MM.1S (cell line): ENCODE data around the gene ARMC9.

Experiments
- DNase-seq: peaks from one replicate; pipeline ENCODE4 v3.0.0-alpha.2; 2015
- H2AFZ ChIP-seq: fragments of 300-600 bp; sonication (generic); 2 replicates; pipeline ENCODE4 v1.6.0; 2016; ENCODE audit warnings: antibody characterized with exemption, low read length
- H3F3A ChIP-seq: fragments of 300-600 bp; sonication (generic); 2 replicates; pipeline ENCODE4 v1.6.1; 2016; ENCODE audit warnings: mild to moderate bottlenecking, antibody characterized with exemption, low read length, moderate library complexity, mixed read lengths; ENCODE audit not compliant: insufficient read depth
- H3K27ac ChIP-seq: fragments of 300-600 bp; sonication (generic); 2 replicates; pipeline ENCODE4 v1.5.1; 2016; ENCODE audit warnings: mild to moderate bottlenecking, low read length
- H3K27me3 ChIP-seq: fragments of 300-600 bp; sonication (generic); replicated peaks from 2 replicates; pipeline ENCODE4 v1.6.0; 2016; ENCODE audit warnings: low read length; ENCODE audit not compliant: insufficient read depth
- H3K36me3 ChIP-seq: fragments of 300-600 bp; sonication (generic); replicated peaks from 2 replicates; pipeline ENCODE4 v1.6.1; 2016; ENCODE audit warnings: mild to moderate bottlenecking, low read length, mixed read lengths; ENCODE audit not compliant: insufficient read depth
- H3K4me1 ChIP-seq: fragments of 300-600 bp; sonication (generic); 2 replicates; pipeline ENCODE4 v1.6.1; 2016; ENCODE audit warnings: low read length, mixed read lengths
- H3K4me2 ChIP-seq: fragments of 300-600 bp; sonication (generic); 2 replicates; pipeline ENCODE4 v1.6.0; 2016; ENCODE audit warnings: low read depth, low read length
- H3K4me3 ChIP-seq: fragments of 300-600 bp; sonication (generic); 2 replicates; pipeline ENCODE4 v1.5.1; 2016; ENCODE audit warnings: low read length, mixed read lengths
- H3K79me2 ChIP-seq: fragments of 300-600 bp; sonication (generic); 2 replicates; pipeline ENCODE4 v1.6.1; 2016; ENCODE audit warnings: mixed run types, low read length, mixed read lengths
- H3K9ac ChIP-seq: fragments of 300-600 bp; sonication (generic); 2 replicates; pipeline ENCODE4 v1.6.1; 2016; ENCODE audit warnings: low read length, mixed read lengths
- H3K9me2 ChIP-seq: fragments of 300-600 bp; sonication (generic); replicated peaks from 2 replicates; pipeline ENCODE4 v1.6.1; 2016; ENCODE audit warnings: mild to moderate bottlenecking, low read length, mixed read lengths; ENCODE audit not compliant: insufficient read depth
- H3K9me3 ChIP-seq: fragments of 300-600 bp; sonication (generic); replicated peaks from 2 replicates; pipeline ENCODE4 v1.6.1; 2016; ENCODE audit warnings: mild to moderate bottlenecking, low read length, mixed read lengths; ENCODE audit not compliant: insufficient read depth
- H4K20me1 ChIP-seq: fragments of 300-600 bp; sonication (generic); 2 replicates; pipeline ENCODE4 v1.6.1; 2016; ENCODE audit warnings: mild to moderate bottlenecking, low read length, moderate library complexity, mixed read lengths; ENCODE audit not compliant: insufficient read depth
- EZH2 ChIP-seq: fragments of 300-600 bp; sonication (generic); optimal IDR thresholded peaks from 2 replicates; pipeline ENCODE3; 2017; ENCODE audit warnings: low read depth, mild to moderate bottlenecking, antibody characterized with exemption, low read length, mixed read lengths
- EZH2phosphoT487 ChIP-seq: fragments of 300-600 bp; sonication (generic); IDR thresholded peaks from 2 replicates; pipeline ENCODE4 v1.6.1; 2018; ENCODE audit warnings: antibody characterized with exemption, low read length
- TF ChIP-seq, protein P1 (sequence below): fragments of 300-600 bp; sonication (generic); IDR thresholded peaks from 2 replicates; pipeline ENCODE4 v1.5.1; 2016; ENCODE audit warnings: antibody characterized with exemption, low read length, mixed read lengths

The ARMC9 gene

DNA sequence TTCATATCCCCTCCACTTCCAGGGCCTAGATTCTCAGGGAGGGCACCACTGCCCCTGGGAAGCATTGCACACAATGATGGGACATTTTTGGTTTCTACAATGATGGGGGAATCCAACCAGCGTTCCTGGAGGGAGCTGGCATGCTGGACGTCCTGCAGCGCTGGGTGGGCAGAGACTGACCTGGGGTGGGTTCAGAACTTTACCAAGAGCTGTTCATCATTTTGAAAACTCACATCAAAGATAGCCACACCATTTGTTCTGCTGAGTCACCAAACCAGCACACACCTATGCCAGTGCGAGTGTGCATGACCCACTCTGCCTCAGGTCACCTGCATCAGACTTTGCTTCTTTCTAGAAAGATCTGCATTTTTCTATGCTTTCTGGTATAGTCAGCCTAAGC lies 14.1 kb upstream of the ARMC9 start:
- peaks cover 2% of the 10 kb centered on the region; the same call in 1 of the 2 replicates for H3F3A ChIP-seq
- no peaks in the 10 kb centered on the region for H3K79me2 ChIP-seq
- no peaks in the 10 kb centered on the region for H3K9me3 ChIP-seq
- H3K4me1 ChIP-seq: peaks cover 12% of the 10 kb centered on the region
- no peaks in the 10 kb centered on the region for H3K9me2 ChIP-seq
- no peak overlapping the region for H3K4me2 ChIP-seq
- no peaks in the 10 kb centered on the region for H3K36me3 ChIP-seq
- H3K27ac ChIP-seq: no peak overlapping the region
- H4K20me1 ChIP-seq: no peaks in the 10 kb centered on the region
- TF ChIP-seq, protein P1, sequence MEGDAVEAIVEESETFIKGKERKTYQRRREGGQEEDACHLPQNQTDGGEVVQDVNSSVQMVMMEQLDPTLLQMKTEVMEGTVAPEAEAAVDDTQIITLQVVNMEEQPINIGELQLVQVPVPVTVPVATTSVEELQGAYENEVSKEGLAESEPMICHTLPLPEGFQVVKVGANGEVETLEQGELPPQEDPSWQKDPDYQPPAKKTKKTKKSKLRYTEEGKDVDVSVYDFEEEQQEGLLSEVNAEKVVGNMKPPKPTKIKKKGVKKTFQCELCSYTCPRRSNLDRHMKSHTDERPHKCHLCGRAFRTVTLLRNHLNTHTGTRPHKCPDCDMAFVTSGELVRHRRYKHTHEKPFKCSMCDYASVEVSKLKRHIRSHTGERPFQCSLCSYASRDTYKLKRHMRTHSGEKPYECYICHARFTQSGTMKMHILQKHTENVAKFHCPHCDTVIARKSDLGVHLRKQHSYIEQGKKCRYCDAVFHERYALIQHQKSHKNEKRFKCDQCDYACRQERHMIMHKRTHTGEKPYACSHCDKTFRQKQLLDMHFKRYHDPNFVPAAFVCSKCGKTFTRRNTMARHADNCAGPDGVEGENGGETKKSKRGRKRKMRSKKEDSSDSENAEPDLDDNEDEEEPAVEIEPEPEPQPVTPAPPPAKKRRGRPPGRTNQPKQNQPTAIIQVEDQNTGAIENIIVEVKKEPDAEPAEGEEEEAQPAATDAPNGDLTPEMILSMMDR: no peak
- no peak for TF ChIP-seq EZH2
- no peak for TF ChIP-seq EZH2phosphoT487
- no peaks in the 10 kb centered on the region for H3K27me3 ChIP-seq
- no peak overlapping the region for H3K9ac ChIP-seq
- no peak for DNase-seq
- no peak overlapping the region for H3K4me3 ChIP-seq
- H2AFZ ChIP-seq: no peak overlapping the region

DNA sequence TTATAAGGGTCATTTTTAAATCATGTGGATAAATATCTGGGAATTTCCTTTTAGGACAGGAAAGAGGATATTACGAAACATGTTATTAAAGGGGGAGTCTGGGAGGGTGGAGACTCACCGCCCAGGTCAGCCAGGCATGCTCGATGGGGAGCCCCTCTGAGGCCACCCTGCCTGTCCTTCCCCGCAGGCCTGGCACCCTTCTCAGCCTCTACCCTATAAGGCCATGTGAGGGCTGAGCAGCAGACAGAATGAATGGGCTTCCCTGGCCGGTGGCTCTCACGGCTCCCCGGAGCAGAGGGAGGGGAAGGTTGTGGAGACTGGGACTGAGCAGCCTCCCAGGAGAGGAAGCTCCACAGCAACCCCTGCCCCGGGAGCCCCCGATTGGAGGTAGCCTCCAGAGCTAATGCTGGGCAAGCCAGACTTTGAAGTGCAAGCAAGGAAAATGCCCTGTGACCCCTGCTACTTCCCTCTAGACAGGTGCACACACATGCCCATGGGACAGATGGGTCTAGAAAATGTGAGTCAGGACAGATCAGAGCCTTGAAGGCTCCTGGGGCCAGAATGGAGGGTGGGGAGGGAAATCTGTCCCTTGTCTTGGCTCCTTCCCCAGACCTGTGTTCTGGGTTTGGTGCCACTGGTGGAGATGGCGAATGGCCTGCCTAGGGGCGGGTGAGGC lies 13.2 kb upstream of the ARMC9 start:
- no peaks in the 10 kb centered on the region for H3K79me2 ChIP-seq
- no peak overlapping the region for H3K4me3 ChIP-seq
- peaks cover 5% of the 10 kb centered on the region for H3K4me1 ChIP-seq
- no peaks in the 10 kb centered on the region for H3K27me3 ChIP-seq
- no peaks in the 10 kb centered on the region for H4K20me1 ChIP-seq
- no peak overlapping the region for H2AFZ ChIP-seq
- TF ChIP-seq EZH2phosphoT487: no peak
- no peak for TF ChIP-seq EZH2
- TF ChIP-seq, protein P1: no peak
- no peaks in the 10 kb centered on the region for H3K36me3 ChIP-seq
- H3F3A ChIP-seq: no peaks in the 10 kb centered on the region
- no peaks in the 10 kb centered on the region for H3K9me3 ChIP-seq
- H3K9ac ChIP-seq: no peak overlapping the region
- DNase-seq: no peak
- H3K27ac ChIP-seq: no peak overlapping the region
- no peak overlapping the region for H3K4me2 ChIP-seq
- H3K9me2 ChIP-seq: no peaks in the 10 kb centered on the region

DNA sequence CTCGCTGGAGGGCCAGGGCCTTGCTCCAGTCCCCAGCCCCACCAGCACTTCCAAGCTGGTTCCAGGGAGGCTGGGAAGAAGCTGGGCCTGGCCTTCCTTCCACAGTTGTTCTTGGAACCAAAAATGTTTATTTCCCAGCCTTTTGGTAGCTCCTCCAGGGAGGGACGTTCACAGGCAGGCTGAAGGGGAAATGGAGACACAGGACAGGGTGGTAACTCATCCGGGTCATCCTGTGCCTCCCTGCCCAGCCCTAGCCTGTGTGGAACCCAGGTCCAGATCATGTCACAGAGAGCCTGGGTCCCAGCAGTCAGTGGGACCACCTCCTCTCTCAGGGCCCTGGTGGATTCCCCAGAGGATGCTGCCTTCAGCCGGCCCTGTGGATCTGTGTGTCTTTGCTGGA lies 12.5 kb upstream of the ARMC9 start:
- Histone ChIP-seq H3K9me2 (no peaks in the 10 kb centered on the region), H3K4me1 (no peaks in the 10 kb centered on the region), H2AFZ (no peak overlapping the region), H3K27me3 (no peaks in the 10 kb centered on the region), H3F3A (no peaks in the 10 kb centered on the region), H3K36me3 (no peaks in the 10 kb centered on the region), H4K20me1 (no peaks in the 10 kb centered on the region), H3K4me3 (no peak overlapping the region), H3K27ac (no peak overlapping the region), H3K4me2 (no peak overlapping the region), H3K9ac (no peak overlapping the region), H3K79me2 (no peaks in the 10 kb centered on the region), H3K9me3 (no peaks in the 10 kb centered on the region)
- DNase-seq: no peak
- TF ChIP-seq, protein P1: no peak
- TF ChIP-seq EZH2phosphoT487 (no peak), EZH2 (no peak)
